Parathyroid adenoma (tissue), 2 donors: ENCODE data around the gene DENND5A.

ENCODE experiments used
- H2AFZ ChIP-seq: fragments of 300-600 bp; sonication (generic); one replicate; pipeline ENCODE4 v1.7.0; 2017; ENCODE audit warnings: antibody characterized with exemption, mild to moderate bottlenecking
- H3K27ac ChIP-seq: fragments of 300-600 bp; sonication (generic); one replicate; pipeline ENCODE4 v1.7.0; 2017
- H3K27me3 ChIP-seq: fragments of 300-600 bp; sonication (generic); one replicate; pipeline ENCODE4 v1.7.0; 2017; ENCODE audit warnings: low read length; ENCODE audit not compliant: control insufficient read depth, insufficient read depth
- H3K36me3 ChIP-seq: fragments of 300-600 bp; sonication (generic); one replicate; pipeline ENCODE4 v1.7.0; 2017; ENCODE audit warnings: low read length; ENCODE audit not compliant: control insufficient read depth, insufficient read depth
- H3K4me1 ChIP-seq: fragments of 300-600 bp; sonication (generic); one replicate; pipeline ENCODE4 v1.7.0; 2017; ENCODE audit warnings: control low read depth
- H3K4me2 ChIP-seq: fragments of 300-600 bp; sonication (generic); one replicate; pipeline ENCODE4 v1.7.0; 2017; ENCODE audit warnings: low read length
- H3K4me3 ChIP-seq: fragments of 300-600 bp; sonication (generic); one replicate; pipeline ENCODE4 v1.7.0; 2017; ENCODE audit warnings: low read depth, low read length
- H3K79me2 ChIP-seq: fragments of 300-600 bp; sonication (generic); one replicate; pipeline ENCODE4 v1.7.0; 2017; ENCODE audit warnings: control low read depth
- H3K9ac ChIP-seq: fragments of 300-600 bp; sonication (generic); one replicate; pipeline ENCODE4 v1.7.0; 2017; ENCODE audit warnings: mild to moderate bottlenecking
- H3K9me3 ChIP-seq: fragments of 300-600 bp; sonication (generic); one replicate; pipeline ENCODE4 v1.7.0; 2017; ENCODE audit warnings: low read length; ENCODE audit not compliant: control insufficient read depth
- TF ChIP-seq, protein P1 (sequence below): fragments of 300-600 bp; sonication (generic); IDR thresholded peaks from one replicate; pipeline ENCODE4 v1.7.0; 2017; ENCODE audit warnings: antibody characterized with exemption, mild to moderate bottlenecking
- donor health status: primary hyperparathyroidism.

The DENND5A gene

DNA sequence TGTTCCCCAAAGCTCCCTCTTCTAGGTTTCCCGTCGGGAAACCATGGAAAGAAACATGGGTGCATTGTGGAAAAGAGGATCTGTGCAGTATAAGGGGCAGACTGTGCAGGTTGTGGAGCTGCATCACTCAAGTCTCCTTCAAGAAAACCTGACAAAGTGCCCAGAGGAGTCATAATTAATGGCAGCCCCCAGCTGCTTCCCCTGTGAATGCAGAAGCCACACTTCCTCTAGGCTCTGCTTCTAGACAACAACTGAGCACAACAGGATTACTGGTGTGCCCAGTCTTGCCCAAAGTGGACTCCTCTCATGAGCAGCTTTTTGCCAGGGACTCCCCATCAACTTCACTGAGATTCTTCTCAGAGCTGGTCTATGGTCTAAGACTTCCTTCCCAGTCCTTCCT, 131.2 kb downstream of the DENND5A start:
- H3K4me3 ChIP-seq = no peak overlapping the region
- H3K9ac ChIP-seq = no peak overlapping the region
- TF ChIP-seq, protein P1, sequence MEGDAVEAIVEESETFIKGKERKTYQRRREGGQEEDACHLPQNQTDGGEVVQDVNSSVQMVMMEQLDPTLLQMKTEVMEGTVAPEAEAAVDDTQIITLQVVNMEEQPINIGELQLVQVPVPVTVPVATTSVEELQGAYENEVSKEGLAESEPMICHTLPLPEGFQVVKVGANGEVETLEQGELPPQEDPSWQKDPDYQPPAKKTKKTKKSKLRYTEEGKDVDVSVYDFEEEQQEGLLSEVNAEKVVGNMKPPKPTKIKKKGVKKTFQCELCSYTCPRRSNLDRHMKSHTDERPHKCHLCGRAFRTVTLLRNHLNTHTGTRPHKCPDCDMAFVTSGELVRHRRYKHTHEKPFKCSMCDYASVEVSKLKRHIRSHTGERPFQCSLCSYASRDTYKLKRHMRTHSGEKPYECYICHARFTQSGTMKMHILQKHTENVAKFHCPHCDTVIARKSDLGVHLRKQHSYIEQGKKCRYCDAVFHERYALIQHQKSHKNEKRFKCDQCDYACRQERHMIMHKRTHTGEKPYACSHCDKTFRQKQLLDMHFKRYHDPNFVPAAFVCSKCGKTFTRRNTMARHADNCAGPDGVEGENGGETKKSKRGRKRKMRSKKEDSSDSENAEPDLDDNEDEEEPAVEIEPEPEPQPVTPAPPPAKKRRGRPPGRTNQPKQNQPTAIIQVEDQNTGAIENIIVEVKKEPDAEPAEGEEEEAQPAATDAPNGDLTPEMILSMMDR = no peak
- no peaks in the 10 kb centered on the region for H3K9me3 ChIP-seq
- H3K27ac ChIP-seq = no peak overlapping the region
- H3K79me2 ChIP-seq = no peaks in the 10 kb centered on the region
- H3K4me1 ChIP-seq = peaks cover 16% of the 10 kb centered on the region
- no peaks in the 10 kb centered on the region for H3K27me3 ChIP-seq
- H3K36me3 ChIP-seq = no peaks in the 10 kb centered on the region
- H3K4me2 ChIP-seq = no peak overlapping the region
- H2AFZ ChIP-seq = no peak overlapping the region

DNA sequence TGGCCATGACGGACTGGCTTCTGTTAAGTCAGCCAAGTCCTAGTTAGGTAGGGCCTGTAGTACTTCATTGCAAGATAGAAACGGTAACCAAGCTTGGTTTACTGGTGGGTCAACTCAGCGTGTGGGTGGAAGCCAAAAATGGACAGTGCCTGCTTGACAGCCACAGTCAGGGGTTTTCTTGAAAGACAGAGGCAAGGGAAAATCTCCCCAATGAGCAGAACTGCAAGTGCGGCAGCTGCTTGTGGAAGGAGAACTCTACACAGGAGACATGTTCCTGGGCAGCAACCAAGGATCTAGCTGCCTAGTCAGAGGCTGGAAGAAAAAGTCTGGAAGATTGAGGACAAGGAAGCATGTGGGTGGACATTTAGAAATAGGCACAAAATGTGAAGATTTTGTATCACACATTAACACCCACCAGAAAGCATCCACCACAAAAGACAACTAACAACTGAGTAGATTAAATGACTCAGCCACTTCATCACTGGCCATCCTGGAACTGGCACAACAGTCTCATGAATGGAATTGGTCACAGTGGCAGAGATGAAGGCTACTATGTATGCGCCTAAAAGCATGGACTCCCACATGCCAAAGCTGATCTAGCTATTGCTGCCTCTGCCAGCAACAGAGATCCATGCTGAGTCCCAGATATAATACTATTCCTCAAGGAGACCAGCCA, 132.8 kb downstream of the DENND5A start:
- peaks cover 6% of the 10 kb centered on the region for H3K4me1 ChIP-seq
- no peaks in the 10 kb centered on the region for H3K79me2 ChIP-seq
- no peaks in the 10 kb centered on the region for H3K9me3 ChIP-seq
- H3K4me2 ChIP-seq = no peak overlapping the region
- no peak overlapping the region for H3K9ac ChIP-seq
- no peak overlapping the region for H3K4me3 ChIP-seq
- no peak overlapping the region for H2AFZ ChIP-seq
- no peaks in the 10 kb centered on the region for H3K36me3 ChIP-seq
- TF ChIP-seq, protein P1 = no peak
- no peaks in the 10 kb centered on the region for H3K27me3 ChIP-seq
- H3K27ac ChIP-seq = no peak overlapping the region

DNA sequence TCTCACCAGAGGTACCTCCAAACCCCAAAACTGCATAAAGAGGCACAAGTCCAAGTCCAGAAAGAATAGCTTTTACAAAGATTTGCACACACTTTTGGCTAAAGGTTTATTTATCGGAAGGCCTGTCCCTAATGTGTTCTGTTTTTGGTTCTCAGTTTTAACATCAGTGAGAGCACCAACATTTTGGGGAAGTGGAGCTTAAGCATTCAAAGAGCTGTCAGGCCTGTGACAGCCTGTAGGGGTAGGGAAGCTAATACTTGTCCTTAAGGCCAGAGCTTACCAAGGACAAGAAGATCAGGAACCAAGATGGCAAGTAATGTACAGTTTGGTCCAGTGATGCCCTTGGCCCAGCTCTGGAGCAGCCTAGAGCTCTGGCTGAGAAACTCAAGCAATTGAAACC, 134.9 kb downstream of the DENND5A start:
- TF ChIP-seq, protein P1 = no peak
- Histone ChIP-seq H3K27ac (no peak overlapping the region), H3K4me3 (no peak overlapping the region)

DNA sequence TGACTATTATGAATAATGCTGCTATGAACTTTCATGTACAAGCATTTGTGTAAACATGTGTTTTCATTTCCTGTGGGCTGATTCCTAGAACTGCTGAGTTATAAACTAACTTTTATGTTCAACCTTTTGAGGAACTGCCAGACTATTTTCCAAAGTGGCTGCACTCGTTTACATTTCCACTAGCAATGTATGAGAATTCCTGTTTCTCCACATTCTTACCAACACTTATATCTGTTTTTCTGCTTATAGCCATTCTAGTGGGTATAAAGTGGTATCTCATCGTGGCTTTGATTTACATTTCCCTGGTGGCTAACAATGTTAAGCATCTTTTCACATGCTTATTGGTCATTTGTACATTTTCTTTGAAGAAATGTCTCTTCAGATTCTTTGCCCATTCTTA, 138.5 kb downstream of the DENND5A start:
- TF ChIP-seq, protein P1 = no peak
- H3K4me1 ChIP-seq = no peaks in the 10 kb centered on the region
- H2AFZ ChIP-seq = no peak overlapping the region
- no peaks in the 10 kb centered on the region for H3K9me3 ChIP-seq
- H3K27ac ChIP-seq = no peak overlapping the region
- no peak overlapping the region for H3K4me2 ChIP-seq
- no peak overlapping the region for H3K9ac ChIP-seq
- H3K4me3 ChIP-seq = no peak overlapping the region
- H3K79me2 ChIP-seq = no peaks in the 10 kb centered on the region
- H3K27me3 ChIP-seq = no peaks in the 10 kb centered on the region
- H3K36me3 ChIP-seq = no peaks in the 10 kb centered on the region

More for the DNA sequence above, 134.9 kb downstream of the DENND5A start:
- Histone ChIP-seq H3K9me3 (no peaks in the 10 kb centered on the region), H3K4me1 (no peaks in the 10 kb centered on the region), H3K36me3 (no peaks in the 10 kb centered on the region), H3K79me2 (no peaks in the 10 kb centered on the region), H3K27me3 (no peaks in the 10 kb centered on the region), H2AFZ (no peak overlapping the region), H3K9ac (no peak overlapping the region), H3K4me2 (no peak overlapping the region)

DNA sequence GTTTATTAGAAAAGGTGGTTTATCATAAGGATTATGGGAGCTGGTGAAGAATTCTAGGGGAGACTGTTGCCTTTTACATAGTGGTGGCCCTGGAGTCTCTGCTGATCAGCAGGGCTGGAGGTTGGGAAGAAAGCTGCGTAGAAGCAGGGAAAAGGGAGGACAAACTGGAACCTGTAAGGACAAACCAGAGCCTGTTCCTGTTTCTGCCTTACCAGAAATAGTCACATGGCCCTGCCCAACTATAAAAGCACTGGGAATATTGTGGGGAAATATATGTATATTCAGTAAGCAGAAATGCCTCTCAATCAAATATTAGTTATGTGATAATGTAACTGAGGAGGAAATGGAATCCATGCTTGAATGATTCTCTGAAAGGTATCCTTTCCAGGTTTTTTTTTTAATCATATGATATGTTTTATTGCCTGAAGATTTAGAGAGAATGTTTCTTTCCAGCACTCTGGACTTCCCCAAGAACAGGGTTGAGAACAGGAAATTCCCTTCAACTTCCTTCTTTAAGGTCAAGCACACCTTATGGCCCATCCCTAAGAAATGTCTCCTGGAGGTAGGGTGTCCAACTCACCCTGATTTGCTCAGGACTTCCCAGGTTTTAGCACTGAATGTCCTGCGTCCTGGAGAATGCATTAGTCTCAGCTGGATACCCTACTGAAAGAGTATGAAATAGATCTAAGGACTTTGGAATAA, 139.8 kb downstream of the DENND5A start:
- H2AFZ ChIP-seq = no peak overlapping the region
- H3K27me3 ChIP-seq = no peaks in the 10 kb centered on the region
- H3K4me3 ChIP-seq = no peak overlapping the region
- no peaks in the 10 kb centered on the region for H3K36me3 ChIP-seq
- H3K9me3 ChIP-seq = no peaks in the 10 kb centered on the region
- no peak overlapping the region for H3K9ac ChIP-seq
- TF ChIP-seq, protein P1 = no peak
- no peaks in the 10 kb centered on the region for H3K4me1 ChIP-seq
- H3K4me2 ChIP-seq = no peak overlapping the region
- H3K79me2 ChIP-seq = no peaks in the 10 kb centered on the region
- no peak overlapping the region for H3K27ac ChIP-seq
